OCI-LY3 (cell line): ENCODE data around the gene NLRP3.
"Not testable (repeated sequence)": the region's sequence is repeated elsewhere in the genome, so short reads cannot be mapped to it uniquely, and the experiment has no call there.

Source experiments
- H2AFZ ChIP-seq: fragments of 200-600, 300-600 bp; shearing (Covaris generic); 2 replicates; pipeline ENCODE4 v1.6.0; 2014; ENCODE audit warnings: antibody characterized with exemption, low read depth, low read length
- H3K27ac ChIP-seq: fragments of 200-600, 300-600 bp; sonication (generic); 2 replicates; pipeline ENCODE4 v1.5.1; 2014; ENCODE audit warnings: mild to moderate bottlenecking, low read length, moderate library complexity, mixed read lengths
- H3K27me3 ChIP-seq: fragments of 200-600, 300-600 bp; sonication (generic); 2 replicates; pipeline ENCODE4 v1.6.1; 2014; ENCODE audit warnings: low read depth, low read length, mixed read lengths
- H3K36me3 ChIP-seq: fragments of 200-600, 300-600 bp; sonication (generic); replicated peaks from 2 replicates; pipeline ENCODE3; 2014; ENCODE audit warnings: low read depth, low read length, mixed read lengths
- H3K4me1 ChIP-seq: fragments of 300-600, 200-600 bp; sonication (generic); 2 replicates; pipeline ENCODE4 v1.6.1; 2014; ENCODE audit warnings: low read length, mixed read lengths
- H3K4me2 ChIP-seq: fragments of 200-600, 300-600 bp; sonication (generic); 2 replicates; pipeline ENCODE4 v1.6.1; 2014; ENCODE audit warnings: low read length, mixed read lengths
- H3K4me3 ChIP-seq: fragments of 300-600, 200-600 bp; sonication (generic); 2 replicates; pipeline ENCODE4 v1.5.1; 2014; ENCODE audit warnings: antibody characterized with exemption, mild to moderate bottlenecking, low read length, moderate library complexity
- H3K79me2 ChIP-seq: fragments of 300-600, 200-600 bp; shearing (Covaris generic); 2 replicates; pipeline ENCODE4 v1.6.1; 2014; ENCODE audit warnings: mild to moderate bottlenecking, low read length, mixed read lengths
- H3K9ac ChIP-seq: fragments of 300-600, 200-600 bp; shearing (Covaris generic); 2 replicates; pipeline ENCODE4 v1.6.0; 2014; ENCODE audit warnings: mild to moderate bottlenecking, low read length, moderate library complexity
- H3K9me3 ChIP-seq: fragments of 200-600, 300-600 bp; shearing (Covaris generic); 2 replicates; pipeline ENCODE4 v1.6.1; 2014; ENCODE audit warnings: low read length, mixed read lengths; ENCODE audit not compliant: insufficient read depth
- H4K20me1 ChIP-seq: fragments of 200-600, 300-600 bp; sonication (generic); 2 replicates; pipeline ENCODE4 v1.6.1; 2016; ENCODE audit warnings: low read length, mixed read lengths; ENCODE audit not compliant: insufficient read depth
- EZH2phosphoT487 ChIP-seq: fragments of 200-600 bp; shearing (Covaris generic); IDR thresholded peaks from 2 replicates; pipeline ENCODE4 v1.6.1; 2018; ENCODE audit warnings: antibody characterized with exemption, mixed run types, low read depth
- TF ChIP-seq, protein P1 (sequence below): fragments of 200-600, 300-600 bp; sonication (generic); IDR thresholded peaks from 2 replicates; pipeline ENCODE4 v1.5.1; 2014; ENCODE audit warnings: antibody characterized with exemption, low read length, low read depth

Gene NLRP3

DNA sequence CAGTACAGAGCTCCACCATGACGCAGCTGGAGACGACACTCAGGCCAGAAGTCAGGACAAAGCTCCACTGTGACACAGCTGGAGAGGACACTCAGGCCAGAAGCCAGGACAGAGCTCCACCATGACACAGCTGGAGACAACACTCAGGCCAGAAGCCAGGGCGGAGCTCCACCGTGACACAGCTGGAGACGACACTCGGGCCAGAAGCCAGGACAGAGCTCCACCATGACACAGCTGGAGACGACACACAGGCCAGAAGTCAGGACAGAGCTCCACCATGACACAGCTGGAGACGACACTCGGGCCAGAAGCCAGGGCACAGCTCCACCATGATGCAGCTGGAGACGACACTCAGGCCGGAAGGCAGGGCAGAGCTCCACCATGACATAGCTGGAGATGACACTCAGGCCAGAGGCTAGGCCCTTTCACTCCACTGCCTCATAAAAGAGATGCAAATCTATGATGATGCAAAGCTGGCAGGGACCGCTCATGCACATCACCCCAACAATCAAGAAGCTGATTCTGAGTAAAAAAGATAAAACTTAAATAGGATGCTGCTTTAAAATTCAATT is 55.6 kb downstream of the NLRP3 start:
- no peaks in the 10 kb centered on the region for H3K27me3 ChIP-seq
- peak overlapping the region; percentile 34 for H3K4me2 ChIP-seq
- peaks cover 15% of the 10 kb centered on the region for H3K36me3 ChIP-seq

DNA sequence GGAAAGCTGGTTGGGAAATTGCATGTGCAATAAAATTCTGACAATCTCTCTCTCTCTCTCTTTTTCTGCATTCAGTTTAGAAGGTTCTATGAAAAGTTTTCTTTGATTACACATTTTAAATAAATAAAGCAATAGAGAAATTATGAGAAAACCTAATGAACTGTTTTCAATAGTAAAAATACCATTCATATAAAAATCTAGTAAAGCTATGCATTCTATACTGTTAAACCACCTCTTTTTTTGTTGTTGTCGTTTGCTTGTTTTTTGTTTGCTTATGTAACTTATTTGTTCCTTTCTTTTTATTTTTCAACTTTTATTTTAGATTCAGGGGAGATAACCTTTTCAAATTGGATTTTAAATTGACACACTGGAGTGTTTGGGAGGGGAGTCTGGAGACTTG is 56.1 kb downstream of the NLRP3 start:
- Histone ChIP-seq H3K36me3 (peaks cover 15% of the 10 kb centered on the region), H3K27me3 (no peaks in the 10 kb centered on the region), H3K9me3 (peaks cover 17% of the 10 kb centered on the region; the same call in 1 of the 2 replicates), H3K9ac (no peak overlapping the region), H4K20me1 (no peaks in the 10 kb centered on the region), H3K4me1 (peaks cover 65% of the 10 kb centered on the region), H3K4me2 (peak overlapping the region; percentile 34), H3K4me3 (no peak overlapping the region), H2AFZ (no peak overlapping the region), H3K27ac (no peak overlapping the region), H3K79me2 (no peaks in the 10 kb centered on the region)
- no peak for TF ChIP-seq EZH2phosphoT487

More for the DNA sequence above, 55.6 kb downstream of the NLRP3 start:
- no peak overlapping the region; the same call in 1 of the 2 replicates for H2AFZ ChIP-seq
- H3K4me1 ChIP-seq = peaks cover 65% of the 10 kb centered on the region
- H3K9ac ChIP-seq = no peak overlapping the region
- H4K20me1 ChIP-seq = no peaks in the 10 kb centered on the region
- no peak overlapping the region for H3K4me3 ChIP-seq
- no peak overlapping the region for H3K27ac ChIP-seq
- no peak for TF ChIP-seq EZH2phosphoT487
- TF ChIP-seq, protein P1, sequence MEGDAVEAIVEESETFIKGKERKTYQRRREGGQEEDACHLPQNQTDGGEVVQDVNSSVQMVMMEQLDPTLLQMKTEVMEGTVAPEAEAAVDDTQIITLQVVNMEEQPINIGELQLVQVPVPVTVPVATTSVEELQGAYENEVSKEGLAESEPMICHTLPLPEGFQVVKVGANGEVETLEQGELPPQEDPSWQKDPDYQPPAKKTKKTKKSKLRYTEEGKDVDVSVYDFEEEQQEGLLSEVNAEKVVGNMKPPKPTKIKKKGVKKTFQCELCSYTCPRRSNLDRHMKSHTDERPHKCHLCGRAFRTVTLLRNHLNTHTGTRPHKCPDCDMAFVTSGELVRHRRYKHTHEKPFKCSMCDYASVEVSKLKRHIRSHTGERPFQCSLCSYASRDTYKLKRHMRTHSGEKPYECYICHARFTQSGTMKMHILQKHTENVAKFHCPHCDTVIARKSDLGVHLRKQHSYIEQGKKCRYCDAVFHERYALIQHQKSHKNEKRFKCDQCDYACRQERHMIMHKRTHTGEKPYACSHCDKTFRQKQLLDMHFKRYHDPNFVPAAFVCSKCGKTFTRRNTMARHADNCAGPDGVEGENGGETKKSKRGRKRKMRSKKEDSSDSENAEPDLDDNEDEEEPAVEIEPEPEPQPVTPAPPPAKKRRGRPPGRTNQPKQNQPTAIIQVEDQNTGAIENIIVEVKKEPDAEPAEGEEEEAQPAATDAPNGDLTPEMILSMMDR = no peak
- no peaks in the 10 kb centered on the region for H3K79me2 ChIP-seq
- H3K9me3 ChIP-seq = peaks cover 17% of the 10 kb centered on the region; the same call in 1 of the 2 replicates

DNA sequence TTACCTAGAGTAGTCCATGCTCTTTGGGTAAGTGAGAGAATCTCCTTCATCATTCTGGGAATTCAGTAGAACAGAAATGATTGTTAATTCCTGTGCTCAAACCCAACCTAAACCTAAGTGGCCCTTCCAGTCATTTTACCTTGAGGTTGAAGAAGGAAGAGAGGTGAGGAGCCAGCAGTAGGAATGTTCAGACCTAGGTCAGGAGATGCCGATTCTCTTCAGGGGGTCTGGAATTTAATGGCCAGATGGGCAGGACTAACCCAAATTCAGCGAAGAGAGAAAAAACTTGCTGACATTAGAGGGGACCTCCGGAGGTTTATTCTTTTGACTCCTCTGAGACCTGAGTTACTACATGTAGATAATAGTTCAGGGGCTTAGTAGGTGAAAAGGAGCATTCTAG is 58.4 kb downstream of the NLRP3 start:
- Histone ChIP-seq H4K20me1 (no peaks in the 10 kb centered on the region), H3K4me2 (no peak overlapping the region), H3K9me3 (peaks cover 17% of the 10 kb centered on the region; the same call in 1 of the 2 replicates), H3K27ac (no peak overlapping the region), H3K4me1 (peaks cover 60% of the 10 kb centered on the region), H3K27me3 (no peaks in the 10 kb centered on the region), H3K4me3 (no peak overlapping the region), H2AFZ (no peak overlapping the region), H3K9ac (no peak overlapping the region), H3K36me3 (peaks cover 15% of the 10 kb centered on the region), H3K79me2 (no peaks in the 10 kb centered on the region)
- no peak for TF ChIP-seq EZH2phosphoT487
- TF ChIP-seq, protein P1 = no peak

DNA sequence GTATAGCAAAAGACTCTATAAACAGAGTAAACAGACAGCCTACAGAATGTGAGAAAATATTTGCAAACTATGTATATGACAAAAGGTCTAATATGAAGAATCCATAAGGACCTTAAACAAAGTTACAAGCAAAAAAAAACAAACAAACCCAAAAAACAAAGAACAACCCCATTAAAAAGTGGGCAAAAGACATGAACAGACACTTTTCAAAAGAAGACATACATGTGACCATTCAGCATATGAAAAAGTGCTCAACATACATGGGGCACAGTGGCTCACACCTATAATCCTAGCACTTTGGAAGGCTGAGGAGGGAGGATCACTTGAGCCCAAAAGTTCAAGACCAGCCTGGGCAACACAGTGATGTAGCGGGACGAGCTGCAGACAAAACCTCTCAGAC is 59.8 kb downstream of the NLRP3 start:
- Histone ChIP-seq H3K79me2 (no peaks in the 10 kb centered on the region), H3K9me3 (peaks cover 17% of the 10 kb centered on the region; the same call in 1 of the 2 replicates), H3K27me3 (no peaks in the 10 kb centered on the region), H3K4me2 (peak overlapping the region; percentile 38), H3K27ac (peak overlapping the region; percentile 93), H4K20me1 (no peaks in the 10 kb centered on the region), H3K4me3 (peak overlapping the region; percentile 15; the same call in 1 of the 2 replicates), H3K4me1 (peaks cover 59% of the 10 kb centered on the region), H3K36me3 (peaks cover 15% of the 10 kb centered on the region), H3K9ac (peak overlapping the region; percentile 55; the same call in 1 of the 2 replicates), H2AFZ (peak overlapping the region; percentile 60; the same call in 1 of the 2 replicates)
- TF ChIP-seq EZH2phosphoT487 = no peak
- TF ChIP-seq, protein P1 = no peak

DNA sequence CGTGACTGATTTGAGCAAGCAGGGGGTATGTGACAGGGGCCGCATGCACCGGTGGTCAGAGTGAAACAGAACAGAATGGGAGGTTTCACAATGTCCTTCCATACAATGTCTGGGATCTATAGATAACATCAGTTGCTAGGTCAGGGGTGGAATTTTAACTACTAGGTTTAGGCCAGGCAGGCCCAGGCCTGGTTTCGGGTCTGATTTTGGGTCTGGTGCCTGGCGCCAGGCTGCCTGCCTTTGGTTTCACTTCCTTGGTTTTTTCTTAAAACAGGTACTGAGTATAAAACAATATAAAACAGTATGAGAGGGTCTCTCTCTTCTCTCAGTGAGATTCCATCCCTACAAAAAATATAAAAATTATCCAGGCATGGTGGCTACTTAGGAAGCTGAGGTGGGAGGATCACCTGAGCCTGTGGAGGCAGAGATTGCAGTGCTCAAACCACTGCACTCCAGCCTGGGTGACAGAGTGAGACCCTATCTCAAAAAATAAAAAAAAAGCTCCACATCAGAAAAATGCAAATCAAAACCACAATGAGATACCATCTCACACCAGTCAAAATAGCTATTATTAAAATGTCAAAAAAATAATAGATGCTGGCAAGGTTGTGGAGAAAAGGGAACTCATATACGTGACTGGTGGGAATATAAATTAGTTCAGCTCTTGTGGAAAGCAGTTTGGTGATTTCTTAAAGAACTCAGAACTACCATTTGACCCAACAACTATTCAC is 60.5 kb downstream of the NLRP3 start:
- H3K27me3 ChIP-seq, H4K20me1 ChIP-seq, H3K79me2 ChIP-seq: not testable (repeated sequence)
- Histone ChIP-seq H3K4me3 (peak overlapping the region; percentile 15; the same call in 1 of the 2 replicates), H2AFZ (peak overlapping the region; percentile 60; the same call in 1 of the 2 replicates), H3K9ac (peak overlapping the region; percentile 55; the same call in 1 of the 2 replicates), H3K27ac (peak overlapping the region; percentile 93), H3K4me2 (peak overlapping the region; percentile 38), H3K36me3 (peaks cover 15% of the 10 kb centered on the region), H3K9me3 (peaks cover 17% of the 10 kb centered on the region; the same call in 1 of the 2 replicates), H3K4me1 (peaks cover 57% of the 10 kb centered on the region)
